ENCODE measurements around the gene ARID5B. TPM values are rescaled to one million over a fixed set of nuclear protein-coding genes. Genes with fewer than 3 reads are reported as not detected.

The ARID5B gene
- total RNA-seq, 2 experiments from 2014 or later, result 86.3 to 87.1 TPM

GRCh38 chr10:61963669-61964058 is 62.2 kb downstream of the ARID5B start:
- no peak overlapping the region for H3K4me3 Mint-ChIP-seq
- H3K4me1 Mint-ChIP-seq (ENCODE audit: low read depth), result peaks cover 88% of the 10 kb centered on the region
- H3K27me3 Mint-ChIP-seq (ENCODE audit: low read depth), result no peaks in the 10 kb centered on the region
- CTCF ChIA-PET, result interaction anchor here (1.2 kb wide), 2 partner anchors 61 to 75 kb away, joined by 3 read pairs; no protein-coding TSS in a partner anchor
- intact Hi-C loops (cut with micrococcal nuclease), result no loop called here
- peak overlapping the region; percentile 87 for H3K27ac Mint-ChIP-seq
- H3K36me3 Mint-ChIP-seq (ENCODE audit: low read depth), result peaks cover 77% of the 10 kb centered on the region
- no peaks in the 10 kb centered on the region for H3K9me3 Mint-ChIP-seq
- DNase-seq, result no peak

- peak overlapping the region; percentile 87 for H3K27ac Mint-ChIP-seq
Measured at GRCh38 chr10:61964059-61964709, 62.7 kb downstream of the ARID5B start.

GRCh38 chr10:61964949-61965702 is 63.6 kb downstream of the ARID5B start:
- Mint-ChIP-seq H3K27me3 (ENCODE audit: low read depth) (no peaks in the 10 kb centered on the region), H3K9me3 (no peaks in the 10 kb centered on the region), H3K36me3 (ENCODE audit: low read depth) (peaks cover 75% of the 10 kb centered on the region), H3K4me3 (no peak overlapping the region), H3K4me1 (ENCODE audit: low read depth) (peaks cover 90% of the 10 kb centered on the region), H3K27ac (peak overlapping the region; percentile 87)
- CTCF ChIA-PET, result no interaction called here
- intact Hi-C loops (cut with micrococcal nuclease), result loop anchor here (1.0 kb wide), 6 partner anchors 11 to 61 kb away; no protein-coding TSS in a partner anchor
- no peak for DNase-seq

More at GRCh38 chr10:61964059-61964709, 62.7 kb downstream of the ARID5B start:
- peaks cover 77% of the 10 kb centered on the region for H3K36me3 Mint-ChIP-seq (ENCODE audit: low read depth)
- CTCF ChIA-PET, result interaction anchor here (1.2 kb wide), 2 partner anchors 62 to 74 kb away, joined by 3 read pairs; no protein-coding TSS in a partner anchor
- no peak for DNase-seq
- no peaks in the 10 kb centered on the region for H3K9me3 Mint-ChIP-seq
- no peak overlapping the region for H3K4me3 Mint-ChIP-seq
- H3K27me3 Mint-ChIP-seq (ENCODE audit: low read depth), result no peaks in the 10 kb centered on the region
- H3K4me1 Mint-ChIP-seq (ENCODE audit: low read depth), result peaks cover 88% of the 10 kb centered on the region
- intact Hi-C loops (cut with micrococcal nuclease), result no loop called here

GRCh38 chr10:61965703-61966395 is 64.3 kb downstream of the ARID5B start:
- H3K4me1 Mint-ChIP-seq (ENCODE audit: low read depth), result peaks cover 94% of the 10 kb centered on the region
- peaks cover 81% of the 10 kb centered on the region for H3K36me3 Mint-ChIP-seq (ENCODE audit: low read depth)
- no peak overlapping the region for H3K4me3 Mint-ChIP-seq

GRCh38 chr10:61967298-61967697 is 65.8 kb downstream of the ARID5B start:
- H3K4me3 Mint-ChIP-seq, result no peak overlapping the region
- intact Hi-C loops (cut with micrococcal nuclease), result no loop called here
- DNase-seq, result no peak
- no peaks in the 10 kb centered on the region for H3K27me3 Mint-ChIP-seq (ENCODE audit: low read depth)
- H3K4me1 Mint-ChIP-seq (ENCODE audit: low read depth), result peaks cover 85% of the 10 kb centered on the region
- H3K27ac Mint-ChIP-seq, result peak overlapping the region; percentile 87
- H3K36me3 Mint-ChIP-seq (ENCODE audit: low read depth), result peaks cover 74% of the 10 kb centered on the region
- no peaks in the 10 kb centered on the region for H3K9me3 Mint-ChIP-seq
- CTCF ChIA-PET, result interaction anchor here (0.9 to 1.2 kb wide), 2 partner anchors 9 to 70 kb away, joined by 3 read pairs; no protein-coding TSS in a partner anchor

More at GRCh38 chr10:61965703-61966395, 64.3 kb downstream of the ARID5B start:
- Mint-ChIP-seq H3K9me3 (no peaks in the 10 kb centered on the region), H3K27me3 (ENCODE audit: low read depth) (no peaks in the 10 kb centered on the region), H3K27ac (peak overlapping the region; percentile 87)
- CTCF ChIA-PET, result no interaction called here
- no peak for DNase-seq
- intact Hi-C loops (cut with micrococcal nuclease), result loop anchor here (1.0 kb wide), 6 partner anchors 10 to 62 kb away; no protein-coding TSS in a partner anchor

DNA sequence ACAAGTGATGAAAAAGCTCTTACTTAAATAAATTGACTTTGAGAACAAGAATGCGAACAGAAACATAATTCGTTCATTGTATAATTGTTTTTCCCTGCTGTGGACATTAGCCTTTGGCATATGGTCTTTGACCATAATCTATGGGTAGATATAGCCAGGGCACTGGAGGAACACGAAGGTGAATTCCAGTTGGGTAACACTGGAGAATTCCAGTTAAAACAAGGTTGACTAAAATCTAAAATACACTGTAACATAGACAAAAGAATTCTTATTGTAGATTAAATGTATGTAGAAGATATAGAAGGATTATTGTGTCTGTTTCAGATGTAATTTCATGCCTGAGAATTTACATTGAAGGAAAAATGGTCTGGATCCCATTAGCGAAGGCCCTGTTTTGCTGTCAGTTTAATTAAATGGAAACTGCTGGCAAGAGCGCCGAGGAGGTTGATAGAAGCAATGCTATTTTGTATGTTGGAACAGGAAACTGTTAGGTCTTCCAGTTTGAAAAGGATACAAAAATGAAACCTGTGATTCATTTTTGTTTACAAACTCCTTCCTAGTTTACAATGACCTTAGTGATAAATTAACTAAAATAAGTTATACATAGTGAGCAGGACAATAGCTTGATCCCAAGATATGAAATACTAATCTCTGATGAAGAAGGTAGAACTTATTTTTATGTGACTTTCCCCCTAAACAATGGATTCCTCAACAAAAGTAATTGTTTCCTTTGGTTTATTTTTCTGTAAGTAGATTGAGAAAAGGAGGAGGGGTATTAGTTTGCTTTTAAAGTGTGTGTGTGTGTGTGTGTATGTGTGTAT is 68.9 kb downstream of the ARID5B start:
- DNase-seq, result no peak
- H3K4me1 Mint-ChIP-seq (ENCODE audit: low read depth), result peaks cover 86% of the 10 kb centered on the region
- peak overlapping the region; percentile 71 for H3K27ac Mint-ChIP-seq
- no peak overlapping the region for H3K4me3 Mint-ChIP-seq
- no peaks in the 10 kb centered on the region for H3K9me3 Mint-ChIP-seq
- CTCF ChIA-PET, result interaction anchor here (0.5 to 0.6 kb wide), 2 partner anchors 13 to 594 kb away, joined by 3 read pairs; no protein-coding TSS in a partner anchor
- intact Hi-C loops (cut with micrococcal nuclease), result no loop called here
- no peaks in the 10 kb centered on the region for H3K27me3 Mint-ChIP-seq (ENCODE audit: low read depth)
- peaks cover 73% of the 10 kb centered on the region for H3K36me3 Mint-ChIP-seq (ENCODE audit: low read depth)

DNA sequence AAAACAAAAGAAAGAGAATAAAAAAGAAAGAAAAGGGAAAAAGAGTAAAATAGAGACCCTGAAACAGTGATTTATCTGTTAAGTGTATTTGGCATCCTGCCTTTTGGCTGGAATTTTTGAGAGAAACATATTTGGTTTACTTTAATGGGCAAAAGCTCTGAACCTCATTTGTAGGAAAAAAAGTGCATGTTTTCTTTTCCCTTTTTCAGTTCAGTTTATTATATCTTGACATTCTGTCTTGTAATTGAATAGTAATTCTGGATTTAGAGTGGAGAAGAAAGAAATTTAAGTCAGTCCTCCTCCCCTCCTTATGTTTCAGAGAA is 69.5 kb downstream of the ARID5B start:
- H3K9me3 Mint-ChIP-seq, result no peaks in the 10 kb centered on the region
- peaks cover 73% of the 10 kb centered on the region for H3K36me3 Mint-ChIP-seq (ENCODE audit: low read depth)
- peak overlapping the region; percentile 71 for H3K27ac Mint-ChIP-seq
- H3K4me1 Mint-ChIP-seq (ENCODE audit: low read depth), result peaks cover 82% of the 10 kb centered on the region
- DNase-seq, result no peak
- no peak overlapping the region for H3K4me3 Mint-ChIP-seq
- H3K27me3 Mint-ChIP-seq (ENCODE audit: low read depth), result no peaks in the 10 kb centered on the region
- CTCF ChIA-PET, result interaction anchor here (0.5 to 0.6 kb wide), 2 partner anchors 13 to 593 kb away, joined by 3 read pairs; no protein-coding TSS in a partner anchor
- intact Hi-C loops (cut with micrococcal nuclease), result no loop called here

DNA sequence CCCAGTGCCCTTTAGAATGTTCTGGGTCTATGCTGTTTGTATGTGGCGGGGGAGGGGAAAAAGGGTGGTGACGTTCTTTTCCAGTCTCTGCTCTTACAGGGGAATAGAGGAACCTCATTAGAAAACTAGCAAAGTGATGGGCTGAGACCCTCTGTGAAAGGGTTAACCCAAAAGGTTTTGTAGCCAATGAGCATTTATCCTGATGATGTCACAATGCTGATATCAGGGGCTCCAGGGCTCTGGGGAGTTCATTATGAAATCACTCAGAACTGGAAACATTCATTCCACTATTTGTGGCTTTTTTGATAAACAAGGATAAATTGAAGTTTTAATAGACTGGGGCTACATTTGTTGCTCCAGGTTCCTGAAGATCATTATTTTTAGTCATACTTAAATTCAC is 71.7 kb downstream of the ARID5B start:
- intact Hi-C loops (cut with micrococcal nuclease), result no loop called here
- DNase-seq, result no peak
- H3K27ac Mint-ChIP-seq, result no peak overlapping the region
- peaks cover 72% of the 10 kb centered on the region for H3K36me3 Mint-ChIP-seq (ENCODE audit: low read depth)
- peaks cover 73% of the 10 kb centered on the region for H3K4me1 Mint-ChIP-seq (ENCODE audit: low read depth)
- H3K9me3 Mint-ChIP-seq, result peaks cover 8% of the 10 kb centered on the region
- CTCF ChIA-PET, result no interaction called here
- H3K4me3 Mint-ChIP-seq, result no peak overlapping the region
- no peaks in the 10 kb centered on the region for H3K27me3 Mint-ChIP-seq (ENCODE audit: low read depth)

- intact Hi-C loops (cut with micrococcal nuclease), result no loop called here
- CTCF ChIA-PET, result no interaction called here
- Mint-ChIP-seq H3K36me3 (ENCODE audit: low read depth) (peaks cover 72% of the 10 kb centered on the region), H3K9me3 (peaks cover 8% of the 10 kb centered on the region), H3K27me3 (ENCODE audit: low read depth) (no peaks in the 10 kb centered on the region), H3K27ac (no peak overlapping the region), H3K4me3 (no peak overlapping the region), H3K4me1 (ENCODE audit: low read depth) (peaks cover 73% of the 10 kb centered on the region)
- DNase-seq, result no peak
Measured at GRCh38 chr10:61973906-61974305, 72.4 kb downstream of the ARID5B start.

- H3K4me3 Mint-ChIP-seq, result no peak overlapping the region
- DNase-seq, result no peak
- H3K27ac Mint-ChIP-seq, result no peak overlapping the region
- H3K4me1 Mint-ChIP-seq (ENCODE audit: low read depth), result peaks cover 73% of the 10 kb centered on the region
- peaks cover 8% of the 10 kb centered on the region for H3K9me3 Mint-ChIP-seq
- no peaks in the 10 kb centered on the region for H3K27me3 Mint-ChIP-seq (ENCODE audit: low read depth)
- H3K36me3 Mint-ChIP-seq (ENCODE audit: low read depth), result peaks cover 71% of the 10 kb centered on the region
- intact Hi-C loops (cut with micrococcal nuclease), result no loop called here
- CTCF ChIA-PET, result interaction anchor here (0.6 to 1.2 kb wide), 2 partner anchors 64 to 73 kb away, joined by 3 to 4 read pairs; no protein-coding TSS in a partner anchor
Measured at GRCh38 chr10:61974601-61975390, 73.3 kb downstream of the ARID5B start.

- H3K36me3 Mint-ChIP-seq (ENCODE audit: low read depth), result peaks cover 72% of the 10 kb centered on the region
- no peaks in the 10 kb centered on the region for H3K27me3 Mint-ChIP-seq (ENCODE audit: low read depth)
- H3K27ac Mint-ChIP-seq, result no peak overlapping the region
- H3K4me1 Mint-ChIP-seq (ENCODE audit: low read depth), result peaks cover 71% of the 10 kb centered on the region
- H3K4me3 Mint-ChIP-seq, result no peak overlapping the region
- CTCF ChIA-PET, result interaction anchor here (0.6 to 1.2 kb wide), 3 partner anchors 17 to 72 kb away, joined by 3 to 4 read pairs (median 3); no protein-coding TSS in a partner anchor
- no peak for DNase-seq
- H3K9me3 Mint-ChIP-seq, result peaks cover 8% of the 10 kb centered on the region
- intact Hi-C loops (cut with micrococcal nuclease), result no loop called here
Measured at GRCh38 chr10:61975391-61975932, 74.0 kb downstream of the ARID5B start.

All from activated naive CD4-positive, alpha-beta T cell treated with anti-CD3 and anti-CD28 coated beads for 36 hours (primary cell).